ENCODE results near the gene FTH1.

The FTH1 gene

DNA sequence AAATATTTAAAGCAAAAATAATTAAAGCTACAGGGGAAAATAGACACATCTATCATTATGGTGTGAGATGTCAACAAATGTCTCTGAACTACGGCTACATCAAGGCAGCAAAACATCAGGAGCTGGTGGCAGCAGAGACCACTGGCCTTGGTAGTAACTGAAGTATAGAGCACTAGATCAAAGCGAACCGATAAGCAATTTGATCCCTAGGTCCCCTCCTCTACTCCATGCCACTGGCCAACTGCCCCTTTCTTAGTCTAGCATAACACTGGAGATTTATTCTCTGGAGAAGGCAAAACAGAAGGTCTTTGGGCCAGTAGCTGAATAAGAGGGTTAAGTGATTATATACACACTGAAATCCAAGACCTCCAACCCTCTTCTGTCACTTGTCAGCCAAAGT is 36.5 kb downstream of the FTH1 start:
- Histone ChIP-seq H3K27me3 (ENCODE audit: insufficient read depth, low read length) (no peaks in the 10 kb centered on the region), H3K9ac (ENCODE audit: low read depth, low read length) (no peak overlapping the region), H3K4me1 (ENCODE audit: insufficient read depth, low read length) (no peaks in the 10 kb centered on the region), H3K36me3 (ENCODE audit: insufficient read depth, low read length) (no peaks in the 10 kb centered on the region), H3K9me3 (ENCODE audit: insufficient read depth, low read depth, low read length) (peaks cover 6% of the 10 kb centered on the region), H3K4me3 (ENCODE audit: low read length) (no peak overlapping the region), H3K27ac (ENCODE audit: low read depth, low read length) (no peak overlapping the region)
- 93% methylated on average over 3 of the region's 3 CpGs for WGBS

DNA sequence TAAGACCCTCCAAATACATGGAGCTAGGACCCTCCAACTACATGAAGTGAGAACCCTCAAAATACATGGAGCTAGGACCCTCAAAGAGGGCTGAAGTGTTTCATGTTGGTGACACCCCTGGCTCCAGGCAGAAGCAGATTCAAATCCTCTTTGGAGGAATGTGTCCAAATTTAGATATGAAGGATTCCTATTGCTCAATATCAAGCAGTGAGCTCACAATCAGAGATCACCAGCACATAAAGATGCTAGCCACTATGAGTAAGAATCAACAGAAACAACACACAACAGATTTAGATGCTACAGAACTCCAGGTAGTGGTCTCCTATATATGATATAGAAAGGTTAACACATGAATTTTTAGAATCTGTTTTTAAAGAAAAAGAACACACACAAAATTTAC is 38.8 kb downstream of the FTH1 start:
- H3K27me3 ChIP-seq (ENCODE audit: insufficient read depth, low read length), result no peaks in the 10 kb centered on the region
- H3K4me3 ChIP-seq (ENCODE audit: low read length), result no peak overlapping the region
- peaks cover 6% of the 10 kb centered on the region; the same call in 1 of the 2 replicates for H3K4me1 ChIP-seq (ENCODE audit: insufficient read depth, low read length)
- H3K9me3 ChIP-seq (ENCODE audit: insufficient read depth, low read depth, low read length), result peaks cover 6% of the 10 kb centered on the region
- H3K27ac ChIP-seq (ENCODE audit: low read depth, low read length), result no peak overlapping the region
- no peak overlapping the region for H3K9ac ChIP-seq (ENCODE audit: low read depth, low read length)
- H3K36me3 ChIP-seq (ENCODE audit: insufficient read depth, low read length), result no peaks in the 10 kb centered on the region

DNA sequence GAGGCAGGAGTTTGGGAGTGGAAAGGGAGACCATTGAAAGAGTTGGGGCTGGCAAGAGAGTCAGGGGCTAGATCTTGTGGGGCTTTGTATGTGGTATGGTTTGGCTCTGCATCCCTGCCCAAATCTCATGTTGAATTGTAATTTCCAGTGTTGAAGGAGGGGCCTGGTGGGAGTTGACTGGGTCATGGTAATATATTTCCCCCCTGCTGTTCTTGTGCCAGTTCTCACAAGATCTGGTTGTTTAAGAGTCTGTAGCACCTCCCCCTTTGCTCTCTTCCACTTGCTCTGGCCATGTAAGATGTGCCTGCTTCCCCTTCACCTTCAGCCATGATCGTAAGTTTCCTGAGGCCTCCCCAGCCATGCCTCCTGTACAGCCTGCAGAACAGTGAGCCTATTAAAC is 39.9 kb downstream of the FTH1 start:
- no peaks in the 10 kb centered on the region for H3K36me3 ChIP-seq (ENCODE audit: insufficient read depth, low read length)

DNA sequence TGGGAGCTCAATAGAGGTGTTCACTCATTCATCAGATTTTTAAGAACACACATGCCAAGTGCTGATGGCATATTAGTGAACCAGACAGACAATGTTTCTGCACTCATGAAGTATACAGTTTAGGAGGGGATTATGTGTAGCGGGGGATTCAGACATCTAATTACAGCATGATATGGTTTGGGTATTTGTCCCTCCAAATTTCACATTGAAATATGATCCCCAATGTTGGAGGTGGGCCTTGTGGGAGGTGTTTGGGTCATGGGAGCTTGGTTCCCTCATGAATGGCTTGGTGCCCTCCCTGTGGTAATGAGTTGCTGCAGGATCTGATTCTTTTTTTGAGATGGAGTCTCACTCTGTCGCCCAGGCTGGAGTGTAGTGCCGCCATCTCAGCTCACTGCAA is 41.2 kb downstream of the FTH1 start:
- Histone ChIP-seq H3K4me1 (ENCODE audit: insufficient read depth, low read length) (peaks cover 17% of the 10 kb centered on the region), H3K27ac (ENCODE audit: low read depth, low read length) (no peak overlapping the region), H3K9me3 (ENCODE audit: insufficient read depth, low read depth, low read length) (no peaks in the 10 kb centered on the region), H3K9ac (ENCODE audit: low read depth, low read length) (no peak overlapping the region), H3K27me3 (ENCODE audit: insufficient read depth, low read length) (no peaks in the 10 kb centered on the region), H3K36me3 (ENCODE audit: insufficient read depth, low read length) (no peaks in the 10 kb centered on the region), H3K4me3 (ENCODE audit: low read length) (no peak overlapping the region)
- WGBS, result 91% methylated on average over 3 of the region's 3 CpGs

More for the DNA sequence above, 39.9 kb downstream of the FTH1 start:
- Histone ChIP-seq H3K27me3 (ENCODE audit: insufficient read depth, low read length) (no peaks in the 10 kb centered on the region), H3K4me3 (ENCODE audit: low read length) (no peak overlapping the region), H3K9ac (ENCODE audit: low read depth, low read length) (no peak overlapping the region), H3K4me1 (ENCODE audit: insufficient read depth, low read length) (peaks cover 17% of the 10 kb centered on the region), H3K9me3 (ENCODE audit: insufficient read depth, low read depth, low read length) (no peaks in the 10 kb centered on the region), H3K27ac (ENCODE audit: low read depth, low read length) (no peak overlapping the region)
- WGBS, result 93% methylated on average over 1 of the region's 1 CpG

DNA sequence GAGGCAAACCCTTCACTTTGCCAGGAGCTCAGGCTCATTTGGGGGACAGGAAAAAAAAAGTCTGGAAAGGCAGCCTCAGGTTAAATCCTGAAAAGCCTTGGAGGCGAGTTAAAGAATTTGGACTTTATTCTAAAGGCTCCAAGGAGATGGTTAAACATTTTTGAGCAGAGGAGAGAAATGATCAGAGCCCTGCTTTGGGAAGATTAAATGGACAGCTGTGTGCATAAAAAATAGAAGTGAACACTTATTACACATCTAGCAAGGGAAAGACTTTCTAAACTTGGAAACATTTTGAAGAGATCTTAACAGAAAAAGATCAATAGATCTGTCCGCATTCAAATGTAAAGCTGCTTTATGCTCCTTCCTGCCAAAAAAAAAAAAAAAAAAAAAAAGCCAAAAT is 41.7 kb downstream of the FTH1 start:
- Histone ChIP-seq H3K4me1 (ENCODE audit: insufficient read depth, low read length) (peaks cover 17% of the 10 kb centered on the region), H3K27me3 (ENCODE audit: insufficient read depth, low read length) (no peaks in the 10 kb centered on the region)
- WGBS, result 88% methylated on average over 2 of the region's 2 CpGs

DNA sequence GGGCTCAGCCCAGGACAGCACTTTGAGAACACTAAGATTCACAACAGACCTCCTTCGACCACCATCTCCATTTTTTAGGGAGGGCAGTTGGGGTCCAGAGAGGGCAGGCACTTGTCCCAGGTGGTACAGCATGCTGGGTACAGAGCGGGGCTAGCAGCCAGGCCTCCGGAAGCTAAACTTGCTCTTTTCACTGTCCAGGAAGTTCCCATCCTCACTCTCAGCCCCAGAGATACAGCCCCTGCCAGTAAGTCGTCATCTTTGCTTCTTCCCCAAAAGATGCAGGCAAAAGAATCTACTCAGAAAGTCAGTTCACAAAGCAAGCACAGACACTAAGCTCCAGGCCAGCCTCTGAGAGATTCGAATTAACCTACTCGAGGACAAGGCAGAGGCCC is 43.4 kb downstream of the FTH1 start:
- Histone ChIP-seq H3K36me3 (ENCODE audit: insufficient read depth, low read length) (no peaks in the 10 kb centered on the region), H3K9ac (ENCODE audit: low read depth, low read length) (no peak overlapping the region), H3K27ac (ENCODE audit: low read depth, low read length) (peak overlapping the region; percentile 78; the same call in 1 of the 2 replicates), H3K4me3 (ENCODE audit: low read length) (no peak overlapping the region), H3K27me3 (ENCODE audit: insufficient read depth, low read length) (no peaks in the 10 kb centered on the region; the same call in 1 of the 2 replicates), H3K4me1 (ENCODE audit: insufficient read depth, low read length) (peaks cover 17% of the 10 kb centered on the region), H3K9me3 (ENCODE audit: insufficient read depth, low read depth, low read length) (no peaks in the 10 kb centered on the region)
- WGBS, result 85% methylated on average over 6 of the region's 6 CpGs

More for the DNA sequence above, 41.7 kb downstream of the FTH1 start:
- Histone ChIP-seq H3K9me3 (ENCODE audit: insufficient read depth, low read depth, low read length) (no peaks in the 10 kb centered on the region), H3K27ac (ENCODE audit: low read depth, low read length) (no peak overlapping the region), H3K4me3 (ENCODE audit: low read length) (no peak overlapping the region), H3K9ac (ENCODE audit: low read depth, low read length) (no peak overlapping the region), H3K36me3 (ENCODE audit: insufficient read depth, low read length) (no peaks in the 10 kb centered on the region)

DNA sequence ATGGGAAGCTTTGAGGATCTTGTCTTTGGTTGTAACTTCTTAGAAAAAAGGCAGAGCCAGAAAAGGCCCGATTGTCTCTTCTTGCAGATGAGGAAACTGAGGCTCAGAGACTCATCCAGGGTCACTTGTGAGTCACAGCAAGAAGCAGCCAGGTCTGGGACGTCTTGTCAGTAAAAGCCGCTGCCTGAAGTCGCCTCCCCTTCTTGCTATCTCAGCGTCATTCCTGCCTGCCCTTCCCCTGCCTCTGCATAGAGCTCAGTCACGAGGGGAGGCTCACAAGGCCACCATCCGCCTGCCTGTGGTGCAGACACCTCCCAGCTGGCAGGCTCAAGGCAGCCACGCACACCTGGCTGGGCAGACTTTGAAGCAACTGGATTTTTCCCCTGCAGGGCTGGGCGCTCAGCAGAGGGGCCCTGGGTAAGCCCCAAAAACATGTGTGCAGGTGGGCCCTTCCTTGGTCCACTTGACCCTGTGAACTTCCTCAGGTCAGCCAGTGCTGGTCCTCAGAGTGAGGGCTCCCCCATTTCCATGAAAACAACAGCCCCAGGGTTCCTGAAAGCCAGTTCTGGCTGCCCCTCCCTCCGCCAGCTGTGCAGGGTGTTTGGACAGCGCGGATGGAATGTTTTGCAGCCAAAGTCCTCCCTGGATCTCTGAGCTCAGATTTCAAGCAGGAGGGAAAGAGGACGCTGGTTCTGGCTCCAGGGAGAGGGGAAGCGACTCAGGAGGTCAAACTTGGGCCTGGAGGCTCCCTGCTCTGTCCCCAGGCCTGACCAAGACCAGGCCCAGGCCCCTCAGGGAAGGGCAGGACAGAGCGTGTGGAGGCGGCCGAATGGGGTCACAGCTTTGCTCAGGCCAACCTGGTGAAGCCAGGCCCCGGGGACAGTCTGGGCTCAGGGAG is 44.0 kb downstream of the FTH1 start:
- H3K9me3 ChIP-seq (ENCODE audit: insufficient read depth, low read depth, low read length), result no peaks in the 10 kb centered on the region
- no peak overlapping the region for H3K4me3 ChIP-seq (ENCODE audit: low read length)
- H3K4me1 ChIP-seq (ENCODE audit: insufficient read depth, low read length), result peaks cover 17% of the 10 kb centered on the region
- peak overlapping the region; percentile 78; the same call in 1 of the 2 replicates for H3K27ac ChIP-seq (ENCODE audit: low read depth, low read length)
- 38% methylated on average over 18 of the region's 18 CpGs for WGBS
- H3K27me3 ChIP-seq (ENCODE audit: insufficient read depth, low read length), result peaks cover 6% of the 10 kb centered on the region
- H3K9ac ChIP-seq (ENCODE audit: low read depth, low read length), result no peak overlapping the region
- H3K36me3 ChIP-seq (ENCODE audit: insufficient read depth, low read length), result no peaks in the 10 kb centered on the region

DNA sequence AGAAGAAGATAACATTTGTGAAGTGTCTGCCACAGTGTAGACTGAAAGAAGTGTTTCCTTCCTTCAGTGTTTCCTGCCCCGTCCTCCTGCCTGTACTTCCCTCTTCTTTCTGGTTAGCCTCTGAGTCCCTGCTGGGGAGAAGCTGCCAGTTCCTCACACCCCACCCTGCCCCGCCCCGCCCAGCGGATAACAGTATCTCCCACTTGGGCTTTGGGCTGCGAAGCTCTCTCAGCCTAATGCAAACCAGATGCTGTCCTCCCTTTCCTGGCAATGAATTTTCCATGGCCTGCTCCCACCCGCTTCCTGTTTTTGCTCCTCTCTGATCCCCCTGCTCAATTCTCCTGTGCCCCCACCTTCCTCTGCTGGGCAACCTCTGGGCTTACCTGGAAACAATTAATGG is 44.9 kb downstream of the FTH1 start:
- H3K9ac ChIP-seq (ENCODE audit: low read depth, low read length), result no peak overlapping the region
- H3K9me3 ChIP-seq (ENCODE audit: insufficient read depth, low read depth, low read length), result no peaks in the 10 kb centered on the region
- WGBS, result 66% methylated on average over 6 of the region's 6 CpGs
- peaks cover 15% of the 10 kb centered on the region for H3K27me3 ChIP-seq (ENCODE audit: insufficient read depth, low read length)
- no peak overlapping the region for H3K4me3 ChIP-seq (ENCODE audit: low read length)
- no peak overlapping the region for H3K27ac ChIP-seq (ENCODE audit: low read depth, low read length)
- peaks cover 17% of the 10 kb centered on the region for H3K4me1 ChIP-seq (ENCODE audit: insufficient read depth, low read length)
- no peaks in the 10 kb centered on the region for H3K36me3 ChIP-seq (ENCODE audit: insufficient read depth, low read length)

DNA sequence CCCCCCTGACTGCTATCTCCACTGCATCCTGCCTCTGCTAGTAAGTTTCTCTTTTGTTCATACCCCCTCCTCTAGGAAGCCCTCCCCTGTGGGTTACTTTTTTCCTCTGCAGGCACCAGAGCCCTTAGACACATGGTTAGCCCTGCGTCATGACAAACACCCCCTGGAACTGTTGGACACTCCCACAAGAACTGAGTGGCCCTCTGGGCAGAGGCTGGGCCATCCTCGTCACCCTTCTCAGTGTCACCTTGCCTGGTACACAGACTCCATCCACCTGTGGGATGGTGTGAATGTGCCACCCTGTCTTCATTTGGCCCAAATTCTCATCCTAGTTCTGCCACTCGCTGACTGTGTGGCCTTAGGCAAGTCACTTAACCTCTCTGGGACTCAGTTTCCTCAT is 46.0 kb downstream of the FTH1 start:
- peaks cover 25% of the 10 kb centered on the region for H3K27me3 ChIP-seq (ENCODE audit: insufficient read depth, low read length)
- no peak overlapping the region for H3K4me3 ChIP-seq (ENCODE audit: low read length)
- no peaks in the 10 kb centered on the region for H3K36me3 ChIP-seq (ENCODE audit: insufficient read depth, low read length)
- 92% methylated on average over 3 of the region's 3 CpGs for WGBS
- H3K9me3 ChIP-seq (ENCODE audit: insufficient read depth, low read depth, low read length), result no peaks in the 10 kb centered on the region
- no peak overlapping the region for H3K27ac ChIP-seq (ENCODE audit: low read depth, low read length)
- H3K4me1 ChIP-seq (ENCODE audit: insufficient read depth, low read length), result peaks cover 17% of the 10 kb centered on the region
- H3K9ac ChIP-seq (ENCODE audit: low read depth, low read length), result no peak overlapping the region

DNA sequence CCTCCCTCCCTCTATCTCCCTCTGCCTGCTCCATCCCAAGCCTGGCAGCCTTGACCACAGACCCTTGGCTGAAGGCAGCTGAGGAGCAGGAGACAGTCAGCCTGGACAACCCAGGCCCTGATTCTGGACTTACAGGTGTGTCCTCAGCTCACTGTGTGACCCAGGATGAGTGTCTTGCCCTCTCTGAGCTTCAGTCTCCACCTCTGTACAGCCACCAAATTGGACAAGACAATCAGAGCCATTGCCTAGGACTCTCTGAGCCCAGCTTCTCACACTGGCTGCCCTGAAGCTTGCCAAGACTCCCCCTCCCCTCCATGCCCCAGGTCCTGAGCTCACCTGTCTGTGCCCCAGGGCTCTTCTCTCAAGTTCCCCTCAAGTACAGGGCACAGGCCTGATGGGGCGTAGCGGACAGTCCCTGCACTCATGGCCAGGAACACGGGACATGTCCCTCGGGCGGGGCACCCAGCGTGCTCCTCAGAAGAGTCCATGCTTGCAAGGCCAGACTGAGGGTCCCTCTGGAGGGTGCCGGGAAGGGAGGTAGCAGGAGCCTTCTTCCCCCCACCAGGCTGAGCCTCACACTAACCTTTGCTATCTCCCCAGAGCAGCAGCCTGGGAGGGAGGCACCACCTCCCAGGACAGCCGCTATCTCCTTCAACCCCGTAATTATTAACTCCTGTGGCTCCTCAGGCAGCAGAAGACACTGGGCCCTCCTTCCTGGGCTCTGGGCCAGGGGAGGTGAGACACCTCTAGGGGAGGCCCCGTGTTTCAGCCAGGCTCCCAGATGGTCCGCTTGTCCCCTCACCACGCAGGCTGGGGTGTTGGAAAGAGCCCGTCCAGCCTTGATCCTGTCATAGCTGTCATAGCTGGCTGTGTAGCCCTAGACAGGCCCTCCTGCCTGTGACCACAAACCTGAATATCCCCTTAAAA is 47.5 kb downstream of the FTH1 start:
- Histone ChIP-seq H3K27me3 (ENCODE audit: insufficient read depth, low read length) (peaks cover 28% of the 10 kb centered on the region), H3K9ac (ENCODE audit: low read depth, low read length) (no peak overlapping the region), H3K27ac (ENCODE audit: low read depth, low read length) (no peak overlapping the region), H3K9me3 (ENCODE audit: insufficient read depth, low read depth, low read length) (no peaks in the 10 kb centered on the region), H3K4me1 (ENCODE audit: insufficient read depth, low read length) (peaks cover 17% of the 10 kb centered on the region), H3K36me3 (ENCODE audit: insufficient read depth, low read length) (no peaks in the 10 kb centered on the region), H3K4me3 (ENCODE audit: low read length) (no peak overlapping the region)
- WGBS, result 89% methylated on average over 13 of the region's 13 CpGs

Measured in HUES64 (cell line).